HepG2 (cell line): ENCODE data around the gene DNM3. TPM values are rescaled to one million over a fixed set of nuclear protein-coding genes. Genes with fewer than 3 reads are reported as not detected.

Experiments used
- ARID5B ChIP-seq: IDR thresholded peaks from 2 replicates; pipeline ENCODE4 v1.4.0; 2020; ENCODE audit warnings: mild to moderate bottlenecking, missing genetic modification reagents
- CREB3 ChIP-seq: sonication (generic); formaldehyde crosslinking; IDR thresholded peaks from 2 replicates; pipeline ENCODE4 v1.5.0; 2020; ENCODE audit warnings: missing genetic modification reagents
- CSRNP2 ChIP-seq: sonication (generic); formaldehyde crosslinking; conservative IDR thresholded peaks from 2 replicates; pipeline ENCODE4 v1.8.0; 2022; ENCODE audit warnings: low read depth, missing genetic modification reagents
- HNF4A ChIP-seq: sonication (generic); formaldehyde crosslinking; IDR thresholded peaks from 2 replicates; pipeline ENCODE4 v1.4.0; 2020; ENCODE audit warnings: missing genetic modification reagents
- ISL2 ChIP-seq: sonication (generic); formaldehyde crosslinking; IDR thresholded peaks from 2 replicates; pipeline ENCODE4 v1.5.0; 2020; ENCODE audit warnings: missing genetic modification reagents
- JARID2 ChIP-seq: sonication (generic); formaldehyde crosslinking; IDR thresholded peaks from 2 replicates; pipeline ENCODE4 v1.8.1; 2023; ENCODE audit warnings: missing genetic modification reagents, inconsistent platforms; ENCODE audit not compliant: insufficient replicate concordance
- KDM5B ChIP-seq: sonication (generic); formaldehyde crosslinking; IDR thresholded peaks from 2 replicates; pipeline ENCODE4 v1.4.0; 2020; ENCODE audit warnings: missing genetic modification reagents, mild to moderate bottlenecking, borderline replicate concordance
- MIER3 ChIP-seq: IDR thresholded peaks from 2 replicates; pipeline ENCODE4 v1.6.1; 2016; ENCODE audit warnings: missing compliant biosample characterization, borderline replicate concordance
- NFE2L1 ChIP-seq: sonication (generic); formaldehyde crosslinking; IDR thresholded peaks from 2 replicates; pipeline ENCODE4 v1.4.0; 2020; ENCODE audit warnings: missing genetic modification reagents, mild to moderate bottlenecking, borderline replicate concordance
- NR2C2 ChIP-seq: sonication (generic); formaldehyde crosslinking; IDR thresholded peaks from 2 replicates; pipeline ENCODE4 v1.4.0; 2020; ENCODE audit warnings: missing genetic modification reagents, mild to moderate bottlenecking, moderate library complexity, borderline replicate concordance
- PPARG ChIP-seq: conservative IDR thresholded peaks from 2 replicates; pipeline ENCODE4 v1.6.1; 2016; ENCODE audit warnings: missing biosample characterization, missing genetic modification reagents
- REPIN1 ChIP-seq: sonication (generic); formaldehyde crosslinking; IDR thresholded peaks from 2 replicates; pipeline ENCODE4 v1.8.0; 2022; ENCODE audit warnings: missing genetic modification reagents, low read depth, mild to moderate bottlenecking, borderline replicate concordance
- REST ChIP-seq, 2 experiments: IDR thresholded peaks; 2 replicates each; pipeline ENCODE4 v1.6.1; 2011 to 2012; ENCODE audit warnings: low read length in 2 of 2, borderline replicate concordance in 1 of 2, low read depth in 1 of 2, mild to moderate bottlenecking in 1 of 2, moderate library complexity in 1 of 2
- RXRB ChIP-seq: IDR thresholded peaks from 2 replicates; pipeline ENCODE4 v1.6.1; 2016; ENCODE audit warnings: borderline replicate concordance, missing genetic modification reagents, missing compliant biosample characterization
- SALL1 ChIP-seq: sonication (generic); formaldehyde crosslinking; IDR thresholded peaks from 2 replicates; pipeline ENCODE4 v1.8.0; 2022; ENCODE audit warnings: mild to moderate bottlenecking, missing genetic modification reagents
- ZXDC ChIP-seq: sonication (generic); formaldehyde crosslinking; IDR thresholded peaks from 2 replicates; pipeline ENCODE4 v1.5.0; 2020; ENCODE audit warnings: mild to moderate bottlenecking, missing genetic modification reagents
- polyA plus RNA-seq, 8 experiments: library from polyadenylated mRNA; depleted of rRNA in 3 of 8; stranded (reverse) in 7 of 8; unstranded in 1 of 8; fragments of >200 nt; fragmentation: Illumina TruSeq in 4 of 8; extraction: Trizol in 4 of 8; gene quantifications; 2 replicates each; pipeline versions ENCODE4 v1.2.1 to v1.2.3, GENCODE V29; 2011 to 2016; ENCODE audit warnings: low read depth in 4 of 8, missing spikeins in 1 of 8, mixed read lengths in 1 of 8; ENCODE audit not compliant: insufficient read depth in 1 of 8
- total RNA-seq, 5 experiments: library from RNA; depleted of rRNA; stranded (reverse); fragments of >200 nt; fragmentation: Illumina TruSeq; extraction: Trizol; gene quantifications; 2 replicates each; pipeline ENCODE4 v1.2.3, GENCODE V29; 2016; ENCODE audit warnings: low read depth in 1 of 5

DNM3 gene
- total and polyA plus RNA-seq, 2 of the 13 experiments (the other 11 are each of a cell fraction or from before 2014, with no cell fraction given), result 0.05 TPM; not detected in 1

- TF ChIP-seq ARID5B (CRISPR knock-in tag), result peak; percentile 94
- no peak for TF ChIP-seq NFE2L1 (CRISPR knock-in tag)
- no peak for TF ChIP-seq ZXDC (CRISPR knock-in tag)
- TF ChIP-seq SALL1, result peak; percentile 51; the same call in 1 of the 2 replicates
- 0 out of 4 replicates have a peak, but pooled peaks of 1 of the 2 experiments have one; percentile 34 for TF ChIP-seq REST (IDR thresholded peaks at IDR 0.05; ENCODE audit: borderline replicate concordance in 1 of 2, low read depth in 1 of 2, low read length in 2 of 2)
- TF ChIP-seq KDM5B (CRISPR knock-in tag), result no peak
- TF ChIP-seq CREB3 (CRISPR knock-in tag), result no peak
- peak; percentile 72; the same call in 1 of the 2 replicates for TF ChIP-seq REPIN1
- peak; percentile 83 for TF ChIP-seq ISL2
- TF ChIP-seq JARID2 (CRISPR knock-in tag), result no peak
- TF ChIP-seq NR2C2 (CRISPR knock-in tag), result no peak
- peak; percentile 77 for TF ChIP-seq RXRB (CRISPR knock-in tag)
- peak; percentile 57 for TF ChIP-seq HNF4A (CRISPR knock-in tag)
- TF ChIP-seq MIER3 (CRISPR knock-in tag), result peak; percentile 51; the same call in 1 of the 2 replicates
- TF ChIP-seq PPARG (CRISPR knock-in tag), result peak; percentile 54; the same call in 1 of the 2 replicates
- no peak for TF ChIP-seq CSRNP2 (CRISPR knock-in tag)
Observed at GRCh38 chr1:172360511-172360910, 519.2 kb downstream of the DNM3 start (continued).
